ENCODE data around the gene RNASEH2A. TPM values are rescaled to one million over a fixed set of nuclear protein-coding genes. Genes with fewer than 3 reads are reported as not detected.

Gene RNASEH2A
- polyA plus RNA-seq, 1 of the 3 experiments (the other 2 are of a cell fraction): 48.1 TPM

DNA sequence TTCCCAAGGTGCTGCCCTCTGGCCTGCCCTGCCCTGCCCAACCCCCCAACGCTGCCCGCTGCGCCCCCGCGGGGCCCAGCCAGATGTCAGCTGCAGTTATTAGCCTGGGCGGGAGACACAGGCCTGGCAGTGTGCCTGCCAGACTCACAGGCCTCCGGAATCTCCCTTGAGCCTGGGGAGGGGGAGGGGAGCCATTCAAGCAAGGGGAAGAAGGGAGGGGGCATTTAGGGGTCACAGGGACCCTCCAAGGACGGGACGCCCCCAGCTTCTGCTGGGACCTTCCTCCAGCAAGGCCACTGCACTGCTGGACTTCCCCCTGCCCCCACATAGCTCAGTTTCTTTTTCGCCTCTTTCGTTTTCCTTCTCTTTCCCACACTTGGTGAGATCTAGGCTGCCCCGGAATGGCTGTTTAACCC is 17.7 kb upstream of the RNASEH2A start (continued):
- TF ChIP-seq CHD2 (IDR thresholded peaks at IDR 0.05; ENCODE audit: low read length, partially characterized antibody) (peak; percentile 95), TEAD4 (IDR thresholded peaks at IDR 0.05; ENCODE audit: borderline replicate concordance, insufficient read depth) (peak; percentile 57; the same call in 1 of the 2 replicates), GATA2 (CRISPR knock-in tag; IDR thresholded peaks at IDR 0.05) (peak; percentile 37; the same call in 1 of the 2 replicates), FOXJ3 (CRISPR knock-in tag; IDR thresholded peaks at IDR 0.05) (peak; percentile 80; the same call in 1 of the 2 replicates), SMC3 (IDR thresholded peaks at IDR 0.05; ENCODE audit: low read depth, low read length) (no peak), NFIC (IDR thresholded peaks at IDR 0.05; ENCODE audit: borderline replicate concordance) (peak; percentile 94), SIN3A (IDR thresholded peaks at IDR 0.05; ENCODE audit: borderline replicate concordance, low read depth, low read length) (no peak), FOXM1 (IDR thresholded peaks at IDR 0.05; ENCODE audit: low read depth) (no peak), RCOR1 (IDR thresholded peaks at IDR 0.05; ENCODE audit: low read length) (peak; percentile 87), POLR2AphosphoS5 (IDR thresholded peaks at IDR 0.05; ENCODE audit: low read depth, low read length) (peak; percentile 71), JUND (IDR thresholded peaks at IDR 0.05) (no peak), TAF1 (IDR thresholded peaks at IDR 0.05; ENCODE audit: borderline replicate concordance, low read depth, low read length) (no peak), EZH2phosphoT487 (IDR thresholded peaks at IDR 0.05; ENCODE audit: borderline replicate concordance, low read depth) (no peak), GABPA (IDR thresholded peaks at IDR 0.05; ENCODE audit: low read depth) (no peak), RFX5 (IDR thresholded peaks at IDR 0.05; ENCODE audit: low read length) (no peak), MXI1 (IDR thresholded peaks at IDR 0.05; ENCODE audit: low read depth, low read length) (no peak), FOSL2 (IDR thresholded peaks at IDR 0.05; ENCODE audit: borderline replicate concordance, low read depth) (no peak)
- TF ChIP-seq, protein P1, sequence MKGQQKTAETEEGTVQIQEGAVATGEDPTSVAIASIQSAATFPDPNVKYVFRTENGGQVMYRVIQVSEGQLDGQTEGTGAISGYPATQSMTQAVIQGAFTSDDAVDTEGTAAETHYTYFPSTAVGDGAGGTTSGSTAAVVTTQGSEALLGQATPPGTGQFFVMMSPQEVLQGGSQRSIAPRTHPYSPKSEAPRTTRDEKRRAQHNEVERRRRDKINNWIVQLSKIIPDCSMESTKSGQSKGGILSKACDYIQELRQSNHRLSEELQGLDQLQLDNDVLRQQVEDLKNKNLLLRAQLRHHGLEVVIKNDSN (IDR thresholded peaks at IDR 0.05; ENCODE audit: borderline replicate concordance, low read depth): no peak
- TF ChIP-seq, protein P2, sequence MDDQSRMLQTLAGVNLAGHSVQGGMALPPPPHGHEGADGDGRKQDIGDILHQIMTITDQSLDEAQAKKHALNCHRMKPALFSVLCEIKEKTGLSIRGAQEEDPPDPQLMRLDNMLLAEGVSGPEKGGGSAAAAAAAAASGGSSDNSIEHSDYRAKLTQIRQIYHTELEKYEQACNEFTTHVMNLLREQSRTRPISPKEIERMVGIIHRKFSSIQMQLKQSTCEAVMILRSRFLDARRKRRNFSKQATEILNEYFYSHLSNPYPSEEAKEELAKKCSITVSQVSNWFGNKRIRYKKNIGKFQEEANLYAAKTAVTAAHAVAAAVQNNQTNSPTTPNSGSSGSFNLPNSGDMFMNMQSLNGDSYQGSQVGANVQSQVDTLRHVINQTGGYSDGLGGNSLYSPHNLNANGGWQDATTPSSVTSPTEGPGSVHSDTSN (IDR thresholded peaks at IDR 0.05): peak; percentile 88
- TF ChIP-seq, protein P3, sequence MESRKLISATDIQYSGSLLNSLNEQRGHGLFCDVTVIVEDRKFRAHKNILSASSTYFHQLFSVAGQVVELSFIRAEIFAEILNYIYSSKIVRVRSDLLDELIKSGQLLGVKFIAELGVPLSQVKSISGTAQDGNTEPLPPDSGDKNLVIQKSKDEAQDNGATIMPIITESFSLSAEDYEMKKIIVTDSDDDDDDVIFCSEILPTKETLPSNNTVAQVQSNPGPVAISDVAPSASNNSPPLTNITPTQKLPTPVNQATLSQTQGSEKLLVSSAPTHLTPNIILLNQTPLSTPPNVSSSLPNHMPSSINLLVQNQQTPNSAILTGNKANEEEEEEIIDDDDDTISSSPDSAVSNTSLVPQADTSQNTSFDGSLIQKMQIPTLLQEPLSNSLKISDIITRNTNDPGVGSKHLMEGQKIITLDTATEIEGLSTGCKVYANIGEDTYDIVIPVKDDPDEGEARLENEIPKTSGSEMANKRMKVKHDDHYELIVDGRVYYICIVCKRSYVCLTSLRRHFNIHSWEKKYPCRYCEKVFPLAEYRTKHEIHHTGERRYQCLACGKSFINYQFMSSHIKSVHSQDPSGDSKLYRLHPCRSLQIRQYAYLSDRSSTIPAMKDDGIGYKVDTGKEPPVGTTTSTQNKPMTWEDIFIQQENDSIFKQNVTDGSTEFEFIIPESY (IDR thresholded peaks at IDR 0.05; ENCODE audit: borderline replicate concordance, low read depth): no peak
- TF ChIP-seq, protein P4, sequence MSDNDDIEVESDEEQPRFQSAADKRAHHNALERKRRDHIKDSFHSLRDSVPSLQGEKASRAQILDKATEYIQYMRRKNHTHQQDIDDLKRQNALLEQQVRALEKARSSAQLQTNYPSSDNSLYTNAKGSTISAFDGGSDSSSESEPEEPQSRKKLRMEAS (IDR thresholded peaks at IDR 0.05; ENCODE audit: low read depth): 0 out of 2 replicates have a peak, but pooled peaks have one; percentile 66

All from SK-N-SH (cell line).